VCaP (cell line): ENCODE measurements around the gene MACF1.
A peak's percentile ranks its signal among the peaks of the same experiment; 100 is the strongest.

Source experiments
- H3K27ac ChIP-seq: fragments of 450-650 bp; 2 replicates; pipeline ENCODE4 v1.5.1; 2017
- TF ChIP-seq, protein P1 (sequence below): fragments of 450-650 bp; conservative IDR thresholded peaks from 2 replicates; pipeline ENCODE4 v1.5.1; 2017; ENCODE audit warnings: mild to moderate bottlenecking, moderate library complexity

MACF1 gene

DNA sequence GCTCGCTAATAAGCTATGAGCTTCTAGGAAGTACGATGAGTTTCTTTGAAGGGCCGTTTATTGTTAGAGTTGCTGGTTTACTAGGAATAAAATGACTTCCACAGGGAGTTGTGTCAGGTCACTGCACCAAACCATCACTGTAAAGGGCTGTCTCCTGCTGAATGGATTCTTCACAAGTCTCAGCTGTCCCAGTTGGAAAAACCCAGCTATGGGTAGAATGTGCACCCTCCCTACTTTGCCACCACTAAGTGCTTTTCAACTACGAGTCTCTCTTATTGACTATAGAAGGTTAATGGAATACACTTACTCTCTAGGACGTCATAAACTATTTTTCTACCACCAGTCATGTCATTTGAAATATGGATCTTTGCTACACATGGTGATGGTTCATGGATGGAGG is 192.2 kb downstream of the MACF1 start:
- no peak overlapping the region for H3K27ac ChIP-seq
- TF ChIP-seq, protein P1, sequence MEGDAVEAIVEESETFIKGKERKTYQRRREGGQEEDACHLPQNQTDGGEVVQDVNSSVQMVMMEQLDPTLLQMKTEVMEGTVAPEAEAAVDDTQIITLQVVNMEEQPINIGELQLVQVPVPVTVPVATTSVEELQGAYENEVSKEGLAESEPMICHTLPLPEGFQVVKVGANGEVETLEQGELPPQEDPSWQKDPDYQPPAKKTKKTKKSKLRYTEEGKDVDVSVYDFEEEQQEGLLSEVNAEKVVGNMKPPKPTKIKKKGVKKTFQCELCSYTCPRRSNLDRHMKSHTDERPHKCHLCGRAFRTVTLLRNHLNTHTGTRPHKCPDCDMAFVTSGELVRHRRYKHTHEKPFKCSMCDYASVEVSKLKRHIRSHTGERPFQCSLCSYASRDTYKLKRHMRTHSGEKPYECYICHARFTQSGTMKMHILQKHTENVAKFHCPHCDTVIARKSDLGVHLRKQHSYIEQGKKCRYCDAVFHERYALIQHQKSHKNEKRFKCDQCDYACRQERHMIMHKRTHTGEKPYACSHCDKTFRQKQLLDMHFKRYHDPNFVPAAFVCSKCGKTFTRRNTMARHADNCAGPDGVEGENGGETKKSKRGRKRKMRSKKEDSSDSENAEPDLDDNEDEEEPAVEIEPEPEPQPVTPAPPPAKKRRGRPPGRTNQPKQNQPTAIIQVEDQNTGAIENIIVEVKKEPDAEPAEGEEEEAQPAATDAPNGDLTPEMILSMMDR: no peak

DNA sequence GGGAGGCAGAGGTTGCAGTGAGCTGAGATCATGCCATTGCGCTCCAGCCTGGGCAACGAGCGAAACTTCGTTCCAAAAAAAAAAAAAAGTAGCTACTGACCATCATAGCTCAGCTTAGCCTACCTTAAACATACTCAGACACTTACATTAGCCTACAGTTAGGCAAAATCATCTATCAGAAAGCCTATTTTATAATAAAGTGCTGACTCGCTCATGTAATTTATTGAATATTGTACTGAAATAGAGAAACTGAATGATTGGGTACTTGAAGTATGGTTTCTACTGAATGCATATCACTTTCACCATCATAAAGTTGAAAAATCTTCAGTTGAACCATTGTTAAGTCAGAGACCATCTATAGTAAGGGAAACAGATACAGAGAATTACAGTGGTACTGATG is 193.0 kb downstream of the MACF1 start:
- H3K27ac ChIP-seq: no peak overlapping the region

DNA sequence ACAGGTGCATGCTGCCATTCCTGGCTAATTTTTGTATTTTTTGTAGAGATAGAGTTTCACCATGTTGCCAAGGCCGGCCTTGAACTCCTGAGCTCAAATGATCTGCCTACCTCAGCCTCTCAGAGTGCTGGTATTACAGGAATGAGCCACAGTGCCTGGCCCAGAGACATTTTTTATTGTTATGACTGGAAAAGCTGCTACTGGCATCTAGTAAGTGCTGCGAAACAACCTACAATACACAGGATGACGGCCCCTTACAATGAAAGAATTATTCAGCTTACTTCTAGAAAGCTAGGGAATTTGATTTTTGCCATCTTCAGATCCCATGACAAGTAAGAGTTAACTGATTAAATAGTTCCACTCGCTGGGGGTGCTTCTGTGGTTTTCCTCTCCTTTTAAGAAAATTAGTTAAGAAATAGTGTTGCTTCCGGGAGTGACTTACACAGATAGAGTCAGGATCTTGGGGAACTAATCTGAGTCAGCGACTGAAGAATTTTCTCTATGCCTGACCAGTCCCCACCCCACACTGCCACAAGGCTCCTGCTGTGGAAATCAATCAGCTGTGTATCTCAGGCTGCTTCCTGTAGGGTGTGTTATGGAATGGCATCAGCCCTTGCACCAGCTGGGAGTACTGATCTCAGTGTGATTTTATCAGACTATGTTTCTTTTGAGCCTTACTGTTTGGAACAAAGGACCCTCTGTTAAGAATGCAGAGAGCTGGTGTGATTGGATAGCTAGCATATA is 194.0 kb downstream of the MACF1 start:
- TF ChIP-seq, protein P1: no peak
- H3K27ac ChIP-seq: no peak overlapping the region

More for the DNA sequence above, 193.0 kb downstream of the MACF1 start:
- TF ChIP-seq, protein P1: no peak

DNA sequence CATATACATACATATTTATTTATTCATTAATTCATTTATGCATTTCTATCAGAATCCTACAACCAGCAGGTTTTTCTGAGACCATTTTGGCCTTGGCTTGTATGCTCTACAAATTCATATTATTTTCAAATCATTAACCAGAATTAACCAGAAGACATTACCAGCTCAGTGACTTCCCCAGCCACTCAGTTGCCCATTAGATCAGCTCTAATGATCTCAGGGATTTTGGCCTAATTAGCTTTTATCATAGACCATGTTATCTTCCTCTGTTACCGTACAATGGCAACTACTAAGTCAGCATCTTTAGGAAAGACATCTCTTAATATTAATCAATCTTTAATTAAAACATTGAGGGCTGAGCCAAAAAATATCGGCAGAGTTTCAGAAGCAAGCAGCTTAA is 196.6 kb downstream of the MACF1 start:
- TF ChIP-seq, protein P1: no peak
- H3K27ac ChIP-seq: no peak overlapping the region

DNA sequence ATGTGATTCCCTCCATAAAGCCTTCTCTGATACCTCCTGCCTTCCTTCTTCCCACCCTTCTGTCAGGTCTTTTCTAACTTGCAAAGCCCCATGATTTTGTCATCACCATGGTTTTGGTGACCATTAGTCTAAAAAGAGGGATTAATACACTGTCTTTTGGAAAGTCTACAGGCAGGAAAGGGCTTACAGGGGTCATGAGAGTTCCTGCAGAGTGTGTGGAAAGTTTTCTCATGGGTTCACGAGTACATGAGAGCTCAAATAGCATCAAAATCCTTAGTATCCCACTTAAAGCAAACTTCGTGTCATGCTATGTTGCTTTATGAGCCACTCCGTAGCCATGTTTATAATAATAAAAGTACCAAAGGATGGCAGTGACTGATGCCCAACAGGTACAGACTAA is 200.4 kb downstream of the MACF1 start:
- TF ChIP-seq, protein P1: no peak
- no peak overlapping the region for H3K27ac ChIP-seq

DNA sequence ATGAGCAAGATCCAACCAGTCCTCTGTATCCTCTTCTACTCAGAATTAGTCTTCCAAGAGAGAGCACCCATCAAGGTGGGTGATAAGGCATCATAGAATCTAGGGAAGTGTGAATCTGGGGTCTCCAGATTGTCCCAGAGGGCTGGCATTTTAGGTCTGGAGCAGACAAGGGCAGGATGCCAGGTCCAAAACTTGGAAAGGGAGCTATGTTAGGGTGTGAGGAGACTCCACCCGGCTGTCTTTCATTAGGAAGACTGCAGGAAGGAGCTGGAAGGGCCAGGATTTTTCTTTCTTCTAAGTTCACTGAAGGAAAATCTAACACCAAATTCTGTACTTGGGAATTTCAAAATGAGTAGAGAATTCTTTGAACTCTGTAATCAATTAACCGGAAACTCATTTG is 200.9 kb downstream of the MACF1 start:
- no peak overlapping the region for H3K27ac ChIP-seq

DNA sequence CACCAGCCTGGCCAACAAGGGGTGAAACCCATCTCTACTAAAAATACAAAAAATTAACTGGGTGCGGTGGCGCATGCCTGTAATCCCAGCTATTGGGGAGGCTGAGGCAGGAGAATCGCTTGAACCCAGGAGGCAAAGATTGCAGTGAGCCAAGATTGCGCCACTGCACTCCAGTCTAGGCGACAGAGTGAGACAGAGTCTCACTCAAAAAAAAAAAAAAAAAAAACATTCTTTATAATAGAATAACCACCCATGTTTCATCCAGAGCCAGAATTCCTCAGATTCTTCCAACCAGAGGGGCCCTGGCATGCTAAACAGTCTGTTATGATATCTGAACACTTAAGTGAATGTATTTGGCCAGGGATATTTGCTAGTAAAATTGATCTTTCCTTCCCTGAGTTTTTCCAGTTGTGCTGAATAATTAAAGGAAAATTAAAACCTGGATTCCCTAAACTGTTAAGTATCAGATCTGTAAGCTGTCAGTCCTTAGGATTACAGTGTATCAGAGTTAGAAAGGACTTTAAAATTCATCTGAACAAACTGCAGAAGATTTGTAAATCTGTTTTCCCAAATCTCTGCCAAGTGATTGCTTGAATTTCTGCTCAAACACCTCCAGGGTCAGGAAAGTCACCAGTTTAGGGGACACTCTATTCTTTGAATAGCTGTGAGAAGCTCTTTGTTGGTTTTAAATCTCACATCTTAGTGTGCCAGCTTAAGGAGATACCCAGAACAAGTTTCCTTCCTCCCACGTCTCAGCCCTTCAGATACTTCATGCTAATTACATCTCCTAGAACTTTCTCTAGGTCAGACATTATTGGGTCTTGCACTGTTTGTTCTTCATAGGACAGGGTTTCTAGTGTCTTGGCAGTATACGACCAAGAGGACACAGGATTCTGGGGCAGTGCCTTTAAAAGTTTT is 202.3 kb downstream of the MACF1 start:
- TF ChIP-seq, protein P1: no peak
- peak overlapping the region; percentile 83 for H3K27ac ChIP-seq

More for the DNA sequence above, 200.9 kb downstream of the MACF1 start:
- TF ChIP-seq, protein P1: no peak
